CD8-positive, alpha-beta memory T cell (primary cell): Measurements from ENCODE around the gene DOCK4. TPM values are rescaled to one million over a fixed set of nuclear protein-coding genes. Genes with fewer than 3 reads are reported as not detected.

Experiments
- CTCF ChIA-PET: fragments of 350-600 bp; sonication (Branson Sonifier 250); formaldehyde crosslinking; loops from one replicate; lab custom pipeline; 2021; ENCODE audit warnings: antibody characterized with exemption; lab: Charles Lee
- POLR2A ChIA-PET: fragments of 350-600 bp; sonication (Branson Sonifier 250); formaldehyde crosslinking; loops from one replicate; lab custom pipeline; 2021; ENCODE audit warnings: antibody characterized with exemption; lab: Charles Lee
- DNase-seq, 5 donors: peaks; one replicate each; pipeline versions ENCODE4 v3.0.0 to v3.0.0-alpha.2; 2020 to 2022; ENCODE audit warnings: mixed read lengths in 1 of 5
- H3K27ac ChIP-seq: one replicate; pipeline ENCODE4 v1.7.0; 2013; ENCODE audit warnings: low read depth, mild to moderate bottlenecking, low read length, moderate library complexity
- H3K27me3 ChIP-seq: 2 replicates; pipeline ENCODE4 v1.7.0; 2013; ENCODE audit warnings: low read length, mild to moderate bottlenecking; ENCODE audit not compliant: insufficient read depth, poor library complexity, severe bottlenecking
- H3K36me3 ChIP-seq: 2 replicates; pipeline ENCODE4 v1.7.0; 2013; ENCODE audit warnings: mild to moderate bottlenecking, low read length, moderate library complexity; ENCODE audit not compliant: insufficient read depth
- H3K4me1 ChIP-seq: 2 replicates; pipeline ENCODE4 v1.7.0; 2013; ENCODE audit warnings: mild to moderate bottlenecking, low read length, moderate library complexity; ENCODE audit not compliant: insufficient read depth
- H3K4me3 ChIP-seq: 2 replicates; pipeline ENCODE4 v1.7.0; 2013; ENCODE audit warnings: mild to moderate bottlenecking, low read length
- H3K9me3 ChIP-seq: 2 replicates; pipeline ENCODE4 v1.7.0; 2013; ENCODE audit warnings: mild to moderate bottlenecking, low read length
- H3K27ac Mint-ChIP-seq, 8 donors: one replicate each; pipeline ENCODE4 v1.8.0; 2020 to 2021; ENCODE audit warnings: mixed read lengths in 8 of 8, mild to moderate bottlenecking in 6 of 8, inconsistent platforms in 3 of 8, moderate library complexity in 3 of 8
- H3K27me3 Mint-ChIP-seq, 2 donors: one replicate each; pipeline ENCODE4 v1.8.0; 2020 to 2021; ENCODE audit warnings: mixed read lengths in 2 of 2, mild to moderate bottlenecking in 1 of 2, moderate library complexity in 1 of 2
- H3K36me3 Mint-ChIP-seq, 3 donors: one replicate each; pipeline ENCODE4 v1.8.0; 2020 to 2021; ENCODE audit warnings: mixed read lengths in 3 of 3, inconsistent platforms in 1 of 3, mild to moderate bottlenecking in 1 of 3
- H3K4me1 Mint-ChIP-seq, 3 donors: one replicate each; pipeline ENCODE4 v1.8.0; 2020 to 2021; ENCODE audit warnings: mixed read lengths in 3 of 3, inconsistent platforms in 1 of 3, mild to moderate bottlenecking in 1 of 3
- H3K4me3 Mint-ChIP-seq, 7 donors: one replicate each; pipeline ENCODE4 v1.8.0; 2020 to 2021; ENCODE audit warnings: mixed read lengths in 7 of 7, mild to moderate bottlenecking in 6 of 7, moderate library complexity in 4 of 7, inconsistent platforms in 2 of 7
- H3K9me3 Mint-ChIP-seq, 5 donors: one replicate each; pipeline ENCODE4 v1.8.0; 2020 to 2022; ENCODE audit warnings: mixed read lengths in 5 of 5, mild to moderate bottlenecking in 3 of 5, moderate library complexity in 2 of 5, inconsistent platforms in 1 of 5
- polyA plus RNA-seq: library from polyadenylated mRNA; unstranded; fragments of 300-500 nt; fragmentation: Illumina TruSeq; gene quantifications from one replicate; pipeline ENCODE4 v1.2.3, GENCODE V29; 2021
- total RNA-seq, 2 experiments: library from RNA; stranded (reverse); gene quantifications; one replicate each; pipeline ENCODE4 v1.2.3, GENCODE V29; 2021

Gene DOCK4
- total and polyA plus RNA-seq, 3 experiments from 2014 or later = 1.2 TPM; not detected in 1

DNA sequence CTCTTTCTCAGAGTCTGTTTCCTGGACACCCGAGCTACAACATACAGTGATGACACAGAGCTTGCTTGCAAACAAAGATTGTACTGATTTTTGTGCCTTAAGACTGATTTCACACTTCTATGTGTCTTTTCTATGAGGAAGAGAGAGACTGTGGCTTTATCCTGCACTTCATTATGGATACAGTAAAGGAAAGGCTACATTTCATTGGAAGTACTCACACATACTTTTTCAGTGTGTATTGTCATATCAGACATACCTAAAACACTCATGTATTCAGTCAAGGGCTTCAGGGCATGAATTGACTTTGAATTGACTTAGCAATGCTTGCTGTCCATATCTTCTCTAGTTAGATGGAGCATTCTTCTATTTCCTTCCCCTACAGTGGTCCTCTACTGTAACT is 508.4 kb downstream of the DOCK4 start:
- no peaks in the 10 kb centered on the region for H3K9me3 Mint-ChIP-seq
- H3K27me3 ChIP-seq = no peaks in the 10 kb centered on the region
- ChIA-PET CTCF (no interaction called here), POLR2A (no interaction called here)
- H3K27ac ChIP-seq = no peak overlapping the region
- H3K4me1 ChIP-seq = no peaks in the 10 kb centered on the region
- H3K9me3 ChIP-seq = no peaks in the 10 kb centered on the region
- no peak overlapping the region for H3K4me3 ChIP-seq
- no peaks in the 10 kb centered on the region for H3K4me1 Mint-ChIP-seq
- H3K4me3 Mint-ChIP-seq = no peak overlapping the region
- H3K36me3 ChIP-seq = no peaks in the 10 kb centered on the region
- H3K27ac Mint-ChIP-seq = no peak overlapping the region
- H3K27me3 Mint-ChIP-seq = peaks cover 3 to 6% of the 10 kb centered on the region in 2 donors
- no peaks in the 10 kb centered on the region for H3K36me3 Mint-ChIP-seq
- no peak for DNase-seq

DNA sequence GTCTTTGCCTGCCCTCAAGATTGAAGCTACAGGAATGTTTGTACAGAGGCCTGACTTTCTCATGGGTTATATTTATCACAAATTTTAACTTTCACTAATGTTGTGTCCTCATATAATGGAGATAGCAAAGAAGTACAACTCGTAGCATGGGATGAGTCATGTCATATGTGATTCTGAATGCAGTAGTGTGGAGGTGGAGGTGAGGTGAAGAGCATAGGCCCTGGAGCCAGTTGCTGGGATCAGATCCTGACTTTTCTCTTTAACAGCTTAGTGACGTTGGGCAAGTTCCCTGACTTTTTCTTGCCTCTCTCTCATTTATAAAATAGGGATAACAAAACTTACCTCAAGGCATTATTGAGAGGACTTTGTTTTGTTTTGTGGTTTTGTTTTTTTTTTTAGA is 511.8 kb downstream of the DOCK4 start:
- Histone ChIP-seq H3K27ac (no peak overlapping the region), H3K4me1 (no peaks in the 10 kb centered on the region), H3K27me3 (no peaks in the 10 kb centered on the region), H3K4me3 (no peak overlapping the region), H3K9me3 (no peaks in the 10 kb centered on the region), H3K36me3 (no peaks in the 10 kb centered on the region)
- POLR2A ChIA-PET = no interaction called here
- Mint-ChIP-seq H3K27me3 (peaks cover 3% of the 10 kb centered on the region in 2 donors), H3K9me3 (no peaks in the 10 kb centered on the region), H3K27ac (no peak overlapping the region), H3K4me3 (no peak overlapping the region), H3K36me3 (no peaks in the 10 kb centered on the region), H3K4me1 (no peaks in the 10 kb centered on the region)
- no peak for DNase-seq
- CTCF ChIA-PET = no interaction called here

DNA sequence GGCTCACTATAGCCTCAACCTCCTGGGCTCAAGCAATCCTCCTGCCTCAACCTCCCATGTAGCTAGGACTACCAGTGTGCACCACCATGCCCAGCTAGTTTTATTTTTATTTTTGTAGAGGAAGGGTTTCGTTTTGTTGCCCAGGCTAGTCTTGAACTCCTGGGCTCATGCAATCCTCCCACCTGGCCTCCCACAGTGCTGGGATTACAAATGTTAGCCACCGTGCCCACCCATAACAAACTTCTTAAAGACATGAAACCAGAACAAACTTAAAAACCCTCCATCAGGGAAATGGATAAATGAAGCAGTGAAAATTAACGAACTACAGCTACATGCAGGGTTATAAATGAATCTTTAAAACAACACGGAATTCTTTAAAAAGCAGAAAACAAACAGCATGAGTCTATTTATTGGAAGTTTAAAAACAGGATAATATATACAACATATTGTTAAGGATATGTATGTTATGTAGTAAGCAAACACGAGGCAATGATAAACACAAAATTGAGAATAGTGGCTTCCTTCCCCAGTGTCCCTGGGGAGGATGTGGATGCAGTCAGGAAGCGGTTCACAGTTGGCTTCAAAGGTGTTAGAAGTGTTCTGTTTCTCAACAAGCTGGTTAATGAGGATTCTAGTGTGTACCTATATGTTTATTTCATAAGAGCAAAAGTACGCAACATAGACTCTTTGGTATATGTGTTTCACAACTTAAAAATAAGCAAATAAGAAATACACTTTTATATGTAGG is 515.7 kb downstream of the DOCK4 start:
- ChIA-PET CTCF (no interaction called here), POLR2A (no interaction called here)
- Mint-ChIP-seq H3K27me3 (peaks cover 10 to 14% of the 10 kb centered on the region in 2 donors), H3K4me3 (no peak overlapping the region), H3K9me3 (no peaks in the 10 kb centered on the region), H3K4me1 (no peaks in the 10 kb centered on the region), H3K36me3 (no peaks in the 10 kb centered on the region), H3K27ac (no peak overlapping the region)
- no peaks in the 10 kb centered on the region for H3K4me1 ChIP-seq
- no peaks in the 10 kb centered on the region for H3K9me3 ChIP-seq
- H3K4me3 ChIP-seq = no peak overlapping the region
- no peaks in the 10 kb centered on the region for H3K36me3 ChIP-seq
- H3K27me3 ChIP-seq = no peaks in the 10 kb centered on the region
- DNase-seq = no peak
- H3K27ac ChIP-seq = no peak overlapping the region

DNA sequence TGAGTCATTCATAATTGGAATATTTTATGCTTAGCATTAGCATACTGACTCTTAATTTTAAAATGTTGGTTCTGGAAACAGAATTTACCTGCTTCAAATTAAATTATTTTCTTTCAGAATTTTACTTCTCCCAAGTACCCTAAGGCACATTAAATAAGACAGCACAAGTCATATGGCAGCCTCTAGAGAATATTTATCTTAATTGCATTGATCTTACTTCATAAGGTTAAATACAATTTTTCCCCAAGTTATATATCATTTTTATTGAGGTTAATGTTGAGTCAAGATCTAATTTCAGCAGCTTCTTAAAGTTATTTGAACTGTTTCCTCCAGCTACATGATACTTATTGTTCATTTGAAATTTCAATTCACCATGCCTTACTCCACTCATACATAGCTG is 520.9 kb downstream of the DOCK4 start:
- Mint-ChIP-seq H3K4me1 (no peaks in the 10 kb centered on the region), H3K27ac (no peak overlapping the region), H3K4me3 (no peak overlapping the region), H3K9me3 (no peaks in the 10 kb centered on the region), H3K27me3 (peaks cover 14 to 19% of the 10 kb centered on the region in 2 donors), H3K36me3 (no peaks in the 10 kb centered on the region)
- DNase-seq = no peak
- Histone ChIP-seq H3K9me3 (no peaks in the 10 kb centered on the region), H3K27me3 (no peaks in the 10 kb centered on the region), H3K4me1 (no peaks in the 10 kb centered on the region), H3K36me3 (no peaks in the 10 kb centered on the region), H3K4me3 (no peak overlapping the region), H3K27ac (no peak overlapping the region)
- ChIA-PET CTCF (no interaction called here), POLR2A (no interaction called here)

DNA sequence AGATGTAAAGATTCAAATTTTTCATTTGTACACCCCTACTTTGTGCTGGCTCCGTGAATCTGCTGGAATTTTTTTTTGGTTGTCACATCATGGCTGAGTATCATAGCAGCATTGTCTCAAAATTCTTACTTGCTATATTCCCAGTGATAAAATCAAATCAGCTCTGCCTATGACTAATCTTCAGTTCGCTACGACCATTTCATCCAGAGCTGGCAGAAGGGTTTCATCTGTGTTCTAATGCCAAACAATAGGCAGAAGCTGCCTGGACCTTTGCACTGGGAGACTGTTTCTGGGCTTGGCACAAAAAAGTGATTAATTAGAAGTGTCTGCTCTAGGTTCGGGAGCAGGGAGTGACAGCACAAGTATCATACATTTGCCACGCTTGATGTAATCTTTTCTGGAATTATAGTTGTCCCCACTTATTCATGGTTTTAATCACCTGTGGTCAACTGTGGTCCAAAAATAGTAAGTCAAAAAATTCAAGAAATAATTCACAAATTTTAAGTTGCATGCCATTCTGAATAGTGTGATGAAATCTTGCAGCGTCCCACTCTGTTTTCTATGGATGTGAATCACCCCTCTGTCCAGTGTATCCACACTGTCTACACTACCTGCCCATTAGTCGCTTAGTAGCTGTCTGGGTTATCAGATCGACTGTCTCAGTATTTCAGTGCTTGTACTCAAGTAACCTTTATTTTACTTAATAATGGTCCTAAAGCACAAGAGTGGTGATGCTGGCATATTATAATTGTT is 523.4 kb downstream of the DOCK4 start:
- H3K9me3 ChIP-seq = no peaks in the 10 kb centered on the region
- Mint-ChIP-seq H3K27me3 (peaks cover 18 to 19% of the 10 kb centered on the region in 2 donors), H3K9me3 (no peaks in the 10 kb centered on the region), H3K27ac (no peak overlapping the region), H3K4me1 (no peaks in the 10 kb centered on the region), H3K36me3 (no peaks in the 10 kb centered on the region), H3K4me3 (no peak overlapping the region)
- no peaks in the 10 kb centered on the region for H3K27me3 ChIP-seq
- no peak overlapping the region for H3K4me3 ChIP-seq
- H3K4me1 ChIP-seq = no peaks in the 10 kb centered on the region
- ChIA-PET POLR2A (no interaction called here), CTCF (no interaction called here)
- no peak for DNase-seq
- no peak overlapping the region for H3K27ac ChIP-seq
- H3K36me3 ChIP-seq = no peaks in the 10 kb centered on the region

DNA sequence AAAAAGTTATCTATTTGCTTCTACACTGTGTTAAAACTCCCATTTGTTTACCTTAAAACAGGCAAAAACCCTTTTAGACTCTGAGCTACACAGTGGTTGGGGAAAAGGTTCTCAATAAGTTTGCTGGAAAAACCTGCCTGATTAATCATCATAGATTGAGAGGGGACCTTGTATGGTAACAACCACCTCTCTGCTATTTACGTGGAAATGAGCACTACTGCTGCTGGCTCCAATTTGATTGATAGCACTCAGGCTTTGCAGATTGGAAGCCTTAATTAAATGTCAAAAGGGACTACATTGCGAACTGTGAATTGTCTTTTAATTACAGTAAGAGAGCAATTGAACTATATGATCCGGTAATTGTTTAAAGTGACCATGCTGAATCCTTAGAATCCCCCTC is 525.0 kb downstream of the DOCK4 start:
- Histone ChIP-seq H3K27ac (no peak overlapping the region), H3K36me3 (no peaks in the 10 kb centered on the region), H3K4me1 (no peaks in the 10 kb centered on the region), H3K4me3 (no peak overlapping the region), H3K27me3 (no peaks in the 10 kb centered on the region), H3K9me3 (no peaks in the 10 kb centered on the region)
- ChIA-PET CTCF (no interaction called here), POLR2A (no interaction called here)
- Mint-ChIP-seq H3K9me3 (no peaks in the 10 kb centered on the region), H3K4me3 (no peak overlapping the region), H3K36me3 (no peaks in the 10 kb centered on the region), H3K27me3 (peaks cover 13 to 14% of the 10 kb centered on the region in 2 donors), H3K4me1 (no peaks in the 10 kb centered on the region), H3K27ac (no peak overlapping the region)
- DNase-seq = no peak

DNA sequence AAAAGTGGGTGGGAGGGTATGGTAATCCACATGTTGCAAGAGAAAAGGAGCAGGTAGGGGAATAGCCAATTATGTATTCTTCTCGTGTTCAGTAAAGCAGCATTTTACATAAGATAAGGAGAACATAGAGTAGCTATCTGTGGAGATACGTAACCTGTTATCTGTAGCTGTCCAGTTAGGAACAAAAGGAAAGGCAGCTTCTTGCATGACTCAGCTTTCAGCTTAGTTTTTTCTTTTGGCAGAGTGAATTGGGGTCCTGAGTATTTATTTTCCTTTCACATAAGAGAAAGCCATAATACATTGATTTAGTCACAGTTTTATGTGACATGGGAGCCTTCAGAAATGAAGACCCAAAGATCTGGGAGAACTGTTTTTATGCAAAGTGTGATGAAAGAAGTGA is 527.2 kb downstream of the DOCK4 start:
- H3K4me3 Mint-ChIP-seq = no peak overlapping the region
- H3K9me3 Mint-ChIP-seq = no peaks in the 10 kb centered on the region
- no peak for DNase-seq
- no peak overlapping the region for H3K4me3 ChIP-seq
- H3K36me3 ChIP-seq = no peaks in the 10 kb centered on the region
- H3K27me3 Mint-ChIP-seq = peaks cover 8 to 10% of the 10 kb centered on the region in 2 donors
- CTCF ChIA-PET = no interaction called here
- no peak overlapping the region for H3K27ac ChIP-seq
- no peaks in the 10 kb centered on the region for H3K9me3 ChIP-seq
- POLR2A ChIA-PET = no interaction called here
- no peaks in the 10 kb centered on the region for H3K4me1 ChIP-seq
- H3K4me1 Mint-ChIP-seq = no peaks in the 10 kb centered on the region
- H3K36me3 Mint-ChIP-seq = no peaks in the 10 kb centered on the region
- peak overlapping the region in 1 of 8 donors; percentile 23 for H3K27ac Mint-ChIP-seq
- H3K27me3 ChIP-seq = no peaks in the 10 kb centered on the region

DNA sequence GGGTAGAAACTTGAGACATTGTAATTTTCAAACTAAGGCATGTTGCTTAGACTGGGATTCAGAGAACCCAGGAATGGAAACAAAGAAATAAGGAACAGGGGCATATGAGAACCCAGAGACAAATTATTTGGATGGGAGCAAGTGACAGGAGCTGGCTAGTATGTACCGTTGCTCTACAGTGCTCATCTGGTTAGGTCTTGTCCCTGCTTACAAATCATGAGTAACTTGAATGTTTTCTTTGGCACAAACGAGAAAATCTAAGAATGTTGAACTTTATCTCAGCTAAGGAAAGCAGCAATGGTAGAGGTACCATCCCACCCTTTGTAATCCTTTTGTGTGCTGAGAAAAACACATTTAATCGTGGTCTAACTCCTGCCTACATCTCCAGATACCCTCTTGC is 527.9 kb downstream of the DOCK4 start:
- H3K4me1 ChIP-seq = no peaks in the 10 kb centered on the region
- Mint-ChIP-seq H3K27me3 (peaks cover 5 to 10% of the 10 kb centered on the region in 2 donors), H3K4me1 (no peaks in the 10 kb centered on the region), H3K36me3 (no peaks in the 10 kb centered on the region), H3K27ac (no peak overlapping the region), H3K4me3 (no peak overlapping the region), H3K9me3 (no peaks in the 10 kb centered on the region)
- no peaks in the 10 kb centered on the region for H3K36me3 ChIP-seq
- POLR2A ChIA-PET = no interaction called here
- H3K27ac ChIP-seq = no peak overlapping the region
- no peaks in the 10 kb centered on the region for H3K27me3 ChIP-seq
- H3K9me3 ChIP-seq = no peaks in the 10 kb centered on the region
- CTCF ChIA-PET = no interaction called here
- DNase-seq = no peak
- H3K4me3 ChIP-seq = no peak overlapping the region
